CD4-positive, alpha-beta T cell treated with Interleukin-6 at 100 ng/mL for 8 hours (primary cell): Measurements from ENCODE around the gene SDK1.
"Not testable (repeated sequence)": the region's sequence is repeated elsewhere in the genome, so short reads cannot be mapped to it uniquely, and the experiment has no call there.

Experiments
- DNase-seq: peaks from one replicate; pipeline ENCODE4 v3.0.0-alpha.2; 2020; ENCODE audit warnings: mixed read lengths, low spot score

The SDK1 gene

GRCh38 chr7:4273566-4274230, 972.6 kb downstream of the SDK1 start:
- DNase-seq: no peak

GRCh38 chr7:4274286-4274685, 973.2 kb downstream of the SDK1 start:
- DNase-seq: no peak

GRCh38 chr7:4277936-4278335, 976.9 kb downstream of the SDK1 start:
- DNase-seq: no peak

GRCh38 chr7:4279216-4279615, 978.2 kb downstream of the SDK1 start:
- DNase-seq: no peak

- no peak for DNase-seq
Observed at GRCh38 chr7:4281231-4281993, 980.4 kb downstream of the SDK1 start.

GRCh38 chr7:4282434-4283223, 981.6 kb downstream of the SDK1 start:
- no peak for DNase-seq

GRCh38 chr7:4286351-4286750, 985.3 kb downstream of the SDK1 start:
- no peak for DNase-seq

GRCh38 chr7:4288791-4289394, 987.8 kb downstream of the SDK1 start:
- DNase-seq: no peak

GRCh38 chr7:4297165-4297917, 996.3 kb downstream of the SDK1 start:
- DNase-seq: no peak

GRCh38 chr7:4297918-4298219, 996.8 kb downstream of the SDK1 start:
- DNase-seq: no peak

GRCh38 chr7:4299431-4299830, 998.4 kb downstream of the SDK1 start:
- no peak for DNase-seq

- DNase-seq: no peak
Observed at GRCh38 chr7:4302203-4302905, 1001.3 kb downstream of the SDK1 start.

- DNase-seq: no peak
Observed at GRCh38 chr7:4307316-4308204, 1006.5 kb downstream of the SDK1 start.

GRCh38 chr7:4308205-4308590, 1007.1 kb downstream of the SDK1 start:
- DNase-seq: no peak

GRCh38 chr7:4313911-4314310, 1012.9 kb downstream of the SDK1 start:
- not testable (repeated sequence) for DNase-seq

GRCh38 chr7:4314316-4314715, 1013.3 kb downstream of the SDK1 start:
- DNase-seq: not testable (repeated sequence)
